Measurements from ENCODE around the gene ABCD1.
"Not testable (repeated sequence)": the region's sequence is repeated elsewhere in the genome, so short reads cannot be mapped to it uniquely, and the experiment has no call there.

ABCD1 gene

GRCh38 chrX:153736071-153736820 is 11.6 kb downstream of the ABCD1 start:
- no peak for DNase-seq

GRCh38 chrX:153736871-153737441 is 12.3 kb downstream of the ABCD1 start:
- no peak for DNase-seq

GRCh38 chrX:153738056-153738605 is 13.5 kb downstream of the ABCD1 start:
- DNase-seq = no peak

GRCh38 chrX:153739754-153740486 is 15.3 kb downstream of the ABCD1 start:
- no peak for DNase-seq

- no peak for DNase-seq
Observed at GRCh38 chrX:153740631-153741222, 16.1 kb downstream of the ABCD1 start.

- no peak for DNase-seq
Observed at GRCh38 chrX:153741446-153741845, 16.8 kb downstream of the ABCD1 start.

- not testable (repeated sequence) for DNase-seq
Observed at GRCh38 chrX:153742111-153742510, 17.5 kb downstream of the ABCD1 start.

- DNase-seq = not testable (repeated sequence)
Observed at GRCh38 chrX:153742796-153743467, 18.3 kb downstream of the ABCD1 start.

GRCh38 chrX:153743468-153744209 is 19.0 kb downstream of the ABCD1 start:
- DNase-seq = peak; percentile 48

- DNase-seq = no peak
Observed at GRCh38 chrX:153744210-153745066, 19.8 kb downstream of the ABCD1 start.

GRCh38 chrX:153745067-153745433 is 20.4 kb downstream of the ABCD1 start:
- not testable (repeated sequence) for DNase-seq

- no peak for DNase-seq
Observed at GRCh38 chrX:153746359-153746758, 21.7 kb downstream of the ABCD1 start.

GRCh38 chrX:153746991-153747390 is 22.3 kb downstream of the ABCD1 start:
- DNase-seq = not testable (repeated sequence)

- not testable (repeated sequence) for DNase-seq
Observed at GRCh38 chrX:153749017-153749416, 24.4 kb downstream of the ABCD1 start.

GRCh38 chrX:153750127-153750774 is 25.6 kb downstream of the ABCD1 start:
- DNase-seq = no peak

- DNase-seq = no peak
Observed at GRCh38 chrX:153755136-153755535, 30.5 kb downstream of the ABCD1 start.

- DNase-seq = no peak
Observed at GRCh38 chrX:153761863-153762262, 37.2 kb downstream of the ABCD1 start.

GRCh38 chrX:153762626-153763173 is 38.0 kb downstream of the ABCD1 start:
- no peak for DNase-seq

- no peak for DNase-seq
Observed at GRCh38 chrX:153763298-153763932, 38.8 kb downstream of the ABCD1 start.
